Uterus (tissue), 4 donors: ENCODE measurements around the gene PTPRM. TPM values are rescaled to one million over a fixed set of nuclear protein-coding genes. Genes with fewer than 3 reads are reported as not detected.

ENCODE experiments used
- DNase-seq, 2 donors: peaks; one replicate each; pipeline ENCODE4 v3.0.0-alpha.2; 2019 to 2020
- H3K27ac ChIP-seq, 2 donors: fragments of 200-600 bp; sonication (generic); 1 replicate in 1 of 2; 2 replicates in 1 of 2; pipeline ENCODE4 v1.5.1; 2016 to 2018
- H3K27me3 ChIP-seq, 2 donors: fragments of 200-600 bp; sonication (generic); one replicate each; pipeline ENCODE4 v1.5.1; 2018 to 2019; ENCODE audit warnings: control low read depth in 1 of 2
- H3K36me3 ChIP-seq, 2 donors: fragments of 200-600 bp; sonication (generic); one replicate each; pipeline ENCODE4 v1.5.1; 2019; ENCODE audit warnings: control low read depth in 1 of 2
- H3K4me1 ChIP-seq, 2 donors: fragments of 200-600 bp; sonication (generic); one replicate each; pipeline ENCODE4 v1.5.1; 2018 to 2019; ENCODE audit warnings: control low read depth in 1 of 2
- H3K4me3 ChIP-seq, 2 donors: fragments of 200-600 bp; sonication (generic); 1 replicate in 1 of 2; 2 replicates in 1 of 2; pipeline ENCODE4 v1.5.1; 2018 to 2019; ENCODE audit warnings: mild to moderate bottlenecking in 1 of 2
- H3K9me3 ChIP-seq, 2 donors: fragments of 200-600 bp; sonication (generic); one replicate each; pipeline ENCODE4 v1.5.1; 2019; ENCODE audit warnings: control low read depth in 1 of 2
- POLR2A ChIP-seq, 2 donors: fragments of 450-650 bp; IDR thresholded peaks; one replicate each; pipeline ENCODE4 v1.6.1; 2016; ENCODE audit warnings: antibody characterized with exemption in 2 of 2, mild to moderate bottlenecking in 1 of 2, moderate library complexity in 1 of 2
- intact Hi-C: fragments of 100-400 bp; cut with DNase I; formaldehyde crosslinking; loops from one replicate; pipeline ENCODE4 v1.15.1; 2023; ENCODE audit warnings: low total_unique reads
- total RNA-seq, 4 donors: library from RNA; depleted of rRNA in 3 of 4; stranded (reverse); fragments of >200 nt in 3 of 4; gene quantifications; one replicate each; pipeline versions ENCODE4 v1.1.0 to v1.2.4, GENCODE V29; 2014 to 2023
- TF ChIP-seq, protein P1 (sequence below), 4 experiments: fragments of 200-600 bp in 2 of 4; fragments of 450-650 bp in 2 of 4; sonication (generic) in 2 of 4; IDR thresholded peaks; one replicate each; pipeline ENCODE4 v1.5.1; 2016 to 2019; ENCODE audit warnings: antibody characterized with exemption in 4 of 4, mild to moderate bottlenecking in 2 of 4, moderate library complexity in 1 of 4
- donor health status: DM: yes; HTN: yes; CAD: no.

The PTPRM gene
- total RNA-seq, 4 donors from 2014 or later = 62.0 to 127 (median 85.7) TPM

GRCh38 chr18:8241731-8242130, 674.6 kb downstream of the PTPRM start:
- no peaks in the 10 kb centered on the region for H3K4me1 ChIP-seq
- DNase-seq = no peak
- H3K36me3 ChIP-seq = no peaks in the 10 kb centered on the region
- no peaks in the 10 kb centered on the region for H3K9me3 ChIP-seq
- TF ChIP-seq POLR2A (IDR thresholded peaks at IDR 0.05) = no peak
- TF ChIP-seq, protein P1, sequence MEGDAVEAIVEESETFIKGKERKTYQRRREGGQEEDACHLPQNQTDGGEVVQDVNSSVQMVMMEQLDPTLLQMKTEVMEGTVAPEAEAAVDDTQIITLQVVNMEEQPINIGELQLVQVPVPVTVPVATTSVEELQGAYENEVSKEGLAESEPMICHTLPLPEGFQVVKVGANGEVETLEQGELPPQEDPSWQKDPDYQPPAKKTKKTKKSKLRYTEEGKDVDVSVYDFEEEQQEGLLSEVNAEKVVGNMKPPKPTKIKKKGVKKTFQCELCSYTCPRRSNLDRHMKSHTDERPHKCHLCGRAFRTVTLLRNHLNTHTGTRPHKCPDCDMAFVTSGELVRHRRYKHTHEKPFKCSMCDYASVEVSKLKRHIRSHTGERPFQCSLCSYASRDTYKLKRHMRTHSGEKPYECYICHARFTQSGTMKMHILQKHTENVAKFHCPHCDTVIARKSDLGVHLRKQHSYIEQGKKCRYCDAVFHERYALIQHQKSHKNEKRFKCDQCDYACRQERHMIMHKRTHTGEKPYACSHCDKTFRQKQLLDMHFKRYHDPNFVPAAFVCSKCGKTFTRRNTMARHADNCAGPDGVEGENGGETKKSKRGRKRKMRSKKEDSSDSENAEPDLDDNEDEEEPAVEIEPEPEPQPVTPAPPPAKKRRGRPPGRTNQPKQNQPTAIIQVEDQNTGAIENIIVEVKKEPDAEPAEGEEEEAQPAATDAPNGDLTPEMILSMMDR (IDR thresholded peaks at IDR 0.05) = no peak
- no peak overlapping the region for H3K27ac ChIP-seq
- intact Hi-C loops = no loop called here
- H3K4me3 ChIP-seq = no peak overlapping the region
- H3K27me3 ChIP-seq = no peaks in the 10 kb centered on the region

- Histone ChIP-seq H3K9me3 (no peaks in the 10 kb centered on the region), H3K27ac (no peak overlapping the region), H3K27me3 (no peaks in the 10 kb centered on the region), H3K36me3 (no peaks in the 10 kb centered on the region), H3K4me3 (no peak overlapping the region), H3K4me1 (no peaks in the 10 kb centered on the region)
- intact Hi-C loops = no loop called here
- no peak for DNase-seq
- TF ChIP-seq, protein P1 (IDR thresholded peaks at IDR 0.05) = no peak
- no peak for TF ChIP-seq POLR2A (IDR thresholded peaks at IDR 0.05)
Measured at GRCh38 chr18:8242151-8242696, 675.1 kb downstream of the PTPRM start.

DNA sequence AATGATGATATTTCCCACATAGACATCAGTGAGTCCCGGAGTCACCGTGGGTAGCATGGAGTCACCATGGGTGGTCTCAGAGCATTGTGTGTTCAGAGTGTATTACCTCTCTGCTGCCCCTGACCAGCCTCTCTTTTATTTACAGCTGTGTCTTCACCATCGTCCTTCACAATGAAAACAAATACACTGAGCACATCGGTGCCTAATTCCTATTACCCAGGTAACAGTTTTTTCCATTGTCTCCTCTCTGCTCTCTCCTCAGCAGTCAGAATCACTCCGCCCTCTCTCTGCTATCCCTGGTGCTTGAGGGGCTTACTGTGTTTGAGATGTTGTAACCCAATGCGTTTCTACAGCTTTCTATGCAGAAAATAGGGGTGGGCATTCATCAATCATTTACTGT, 680.6 kb downstream of the PTPRM start:
- no peaks in the 10 kb centered on the region for H3K9me3 ChIP-seq

DNA sequence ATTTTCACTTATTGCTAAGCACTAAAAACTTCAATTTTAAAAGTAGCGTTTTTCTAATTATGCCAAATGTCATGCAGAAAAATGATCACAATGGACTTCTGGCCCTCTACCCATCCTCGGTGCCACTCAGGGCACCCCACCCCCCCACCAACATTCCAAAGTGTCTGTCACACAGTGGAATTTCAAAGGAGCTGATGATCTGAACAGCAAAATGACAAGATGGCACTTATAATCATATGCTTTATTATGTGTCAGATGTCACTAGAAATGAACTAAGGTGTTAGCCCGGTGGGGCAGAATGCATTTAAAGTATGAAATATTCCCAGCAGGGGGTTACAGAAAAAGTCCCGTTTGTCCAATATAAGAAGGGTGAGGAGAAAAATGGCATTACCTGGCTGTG, 681.5 kb downstream of the PTPRM start:
- H3K4me3 ChIP-seq = no peak overlapping the region
- H3K27me3 ChIP-seq = no peaks in the 10 kb centered on the region
- DNase-seq = no peak
- H3K9me3 ChIP-seq = no peaks in the 10 kb centered on the region
- no peak overlapping the region for H3K27ac ChIP-seq
- intact Hi-C loops = no loop called here
- no peaks in the 10 kb centered on the region for H3K36me3 ChIP-seq
- no peaks in the 10 kb centered on the region for H3K4me1 ChIP-seq
- TF ChIP-seq POLR2A (IDR thresholded peaks at IDR 0.05) = no peak
- TF ChIP-seq, protein P1 (IDR thresholded peaks at IDR 0.05) = no peak

More for the DNA sequence above, 680.6 kb downstream of the PTPRM start:
- intact Hi-C loops = no loop called here
- TF ChIP-seq, protein P1 (IDR thresholded peaks at IDR 0.05) = no peak
- no peak for TF ChIP-seq POLR2A (IDR thresholded peaks at IDR 0.05)
- Histone ChIP-seq H3K36me3 (no peaks in the 10 kb centered on the region), H3K4me3 (no peak overlapping the region), H3K4me1 (no peaks in the 10 kb centered on the region), H3K27me3 (no peaks in the 10 kb centered on the region), H3K27ac (no peak overlapping the region)
- DNase-seq = no peak

- Histone ChIP-seq H3K27me3 (no peaks in the 10 kb centered on the region), H3K27ac (no peak overlapping the region), H3K4me3 (no peak overlapping the region), H3K9me3 (no peaks in the 10 kb centered on the region), H3K36me3 (no peaks in the 10 kb centered on the region), H3K4me1 (no peaks in the 10 kb centered on the region)
- no peak for TF ChIP-seq POLR2A (IDR thresholded peaks at IDR 0.05)
- TF ChIP-seq, protein P1 (IDR thresholded peaks at IDR 0.05) = no peak
- intact Hi-C loops = no loop called here
- DNase-seq = no peak
Measured at GRCh38 chr18:8249811-8250210, 682.7 kb downstream of the PTPRM start.
